HCT116 (cell line): ENCODE measurements around the gene CFAP74. TPM values are rescaled to one million over a fixed set of nuclear protein-coding genes. Genes with fewer than 3 reads are reported as not detected.

Experiments
- ATAC-seq: fragments of 200-7000 bp; cut with Tn5 transposase; 2 replicates; pipeline ENCODE4 v1.9.1; 2020; ENCODE audit warnings: mild to moderate bottlenecking, moderate library complexity
- BruUV-seq: library from RNA; stranded (reverse); fragments of 400-500 nt; replicated peaks from 2 replicates; lab custom pipeline; 2021; lab: Mats Ljungman, UMichigan
- CTCF ChIA-PET: fragments of 300-600 bp; sonication (Branson Sonifier 250); formaldehyde crosslinking; loops from one replicate; lab custom pipeline; 2021; ENCODE audit warnings: antibody characterized with exemption; lab: Charles Lee
- POLR2A ChIA-PET: fragments of 300-600, 350-600 bp; sonication (Branson Sonifier 250); formaldehyde crosslinking; loops from one replicate; lab custom pipeline; 2021; ENCODE audit warnings: antibody characterized with exemption; lab: Charles Lee
- RAD21 ChIA-PET, 2 experiments: fragments of 300-600 bp; sonication (Branson Sonifier 250); formaldehyde crosslinking; loops; one replicate each; lab custom pipeline; 2023; ENCODE audit warnings: low total read pairs in 2 of 2; ENCODE audit not compliant: uncharacterized antibody in 2 of 2, unreplicated experiment in 2 of 2, low non-redundant PET in 1 of 2; lab: Charles Lee
- DNase-seq: peaks from one replicate; pipeline ENCODE4 v3.0.0-alpha.2; 2010; ENCODE audit warnings: low read depth, low spot score
- H2AFZ ChIP-seq: fragments of 200-600 bp; shearing (Covaris generic), sonication (generic); 2 replicates; pipeline ENCODE4 v1.6.1; 2017; ENCODE audit warnings: low read depth, mixed run types, mixed read lengths, antibody characterized with exemption, low read length; ENCODE audit not compliant: poor library complexity, severe bottlenecking
- H3K27ac ChIP-seq: 2 replicates; pipeline ENCODE4 v1.5.1; 2012; ENCODE audit warnings: low read depth, low read length
- H3K27me3 ChIP-seq: fragments of 200-600 bp; sonication (generic); 2 replicates; pipeline ENCODE4 v1.6.1; 2016; ENCODE audit warnings: mixed run types, low read length, mixed read lengths; ENCODE audit not compliant: insufficient read depth
- H3K36me3 ChIP-seq, 2 experiments: fragments of 200-500 bp in 1 of 2; fragments of 200-600 bp in 1 of 2; sonication (Bioruptor generic) in 1 of 2; sonication (generic) in 1 of 2; 2 replicates each; pipeline versions ENCODE4 v1.5.1 to v1.6.1; 2014 to 2016; ENCODE audit warnings: low read length in 2 of 2, inconsistent platforms in 1 of 2, mixed read lengths in 1 of 2, mixed run types in 1 of 2; ENCODE audit not compliant: insufficient read depth in 2 of 2, control insufficient read depth in 1 of 2
- H3K4me1 ChIP-seq, 2 experiments: fragments of 200-600 bp in 1 of 2; sonication (generic) in 1 of 2; 2 replicates each; pipeline versions ENCODE4 v1.5.1 to v1.6.1; 2012 to 2017; ENCODE audit warnings: low read length in 2 of 2, inconsistent platforms in 1 of 2, mild to moderate bottlenecking in 1 of 2, mixed read lengths in 1 of 2, mixed run types in 1 of 2, moderate library complexity in 1 of 2; ENCODE audit not compliant: insufficient read depth in 2 of 2, control insufficient read depth in 1 of 2
- H3K4me2 ChIP-seq: fragments of 200-600 bp; sonication (generic); 2 replicates; pipeline ENCODE4 v1.6.1; 2017; ENCODE audit warnings: mixed run types, low read length, mixed read lengths
- H3K4me3 ChIP-seq, 2 experiments: fragments of 200-600 bp in 1 of 2; sonication (generic) in 1 of 2; replicated peaks in 1 of 2; 2 replicates each; pipeline ENCODE4 v1.5.1; 2011 to 2016; ENCODE audit warnings: low read length in 2 of 2, control low read depth in 1 of 2, low read depth in 1 of 2, mild to moderate bottlenecking in 1 of 2, mixed read lengths in 1 of 2, mixed run types in 1 of 2
- H3K79me2 ChIP-seq: fragments of 200-600 bp; sonication (generic); 2 replicates; pipeline ENCODE4 v1.6.1; 2017; ENCODE audit warnings: mild to moderate bottlenecking, mixed run types, low read length, moderate library complexity, mixed read lengths; ENCODE audit not compliant: insufficient read depth
- H3K9ac ChIP-seq: fragments of 200-600 bp; sonication (generic); 2 replicates; pipeline ENCODE4 v1.6.1; 2016; ENCODE audit warnings: low read length, mixed read lengths
- H3K9me2 ChIP-seq: fragments of 200-600 bp; sonication (generic), shearing (Covaris generic); 2 replicates; pipeline ENCODE4 v1.6.1; 2017; ENCODE audit warnings: mixed run types, mild to moderate bottlenecking, moderate library complexity; ENCODE audit not compliant: insufficient read depth
- H3K9me3 ChIP-seq, 2 experiments: fragments of 200-500 bp in 1 of 2; fragments of 200-600 bp in 1 of 2; sonication (Bioruptor generic) in 1 of 2; sonication (generic) in 1 of 2; 2 replicates each; pipeline ENCODE4 v1.6.1; 2014 to 2017; ENCODE audit warnings: low read length in 2 of 2, mixed read lengths in 2 of 2, inconsistent platforms in 1 of 2, low read depth in 1 of 2, mild to moderate bottlenecking in 1 of 2, mixed run types in 1 of 2, moderate library complexity in 1 of 2; ENCODE audit not compliant: control insufficient read depth in 1 of 2, insufficient read depth in 1 of 2
- H4K20me1 ChIP-seq: fragments of 200-600 bp; sonication (generic), shearing (Covaris generic); 2 replicates; pipeline ENCODE4 v1.6.1; 2017; ENCODE audit warnings: mixed run types, mild to moderate bottlenecking, moderate library complexity; ENCODE audit not compliant: insufficient read depth
- CBX3 ChIP-seq: IDR thresholded peaks from 2 replicates; pipeline ENCODE4 v1.6.1; 2012; ENCODE audit warnings: low read depth
- CTCF ChIP-seq, 3 experiments: fragments of 200-600 bp in 1 of 3; sonication (generic) in 1 of 3; IDR thresholded peaks in 2 of 3; conservative IDR thresholded peaks in 1 of 3; 2 replicates each; pipeline ENCODE4 v1.5.1; 2012 to 2017; ENCODE audit warnings: low read depth in 2 of 3, low read length in 2 of 3, antibody characterized with exemption in 1 of 3, borderline replicate concordance in 1 of 3, control low read depth in 1 of 3, mild to moderate bottlenecking in 1 of 3, mixed read lengths in 1 of 3, mixed run types in 1 of 3, moderate library complexity in 1 of 3; ENCODE audit not compliant: insufficient read depth in 1 of 3
- EGR1 ChIP-seq: IDR thresholded peaks from 2 replicates; pipeline ENCODE4 v1.6.1; 2012; ENCODE audit warnings: low read depth
- ELF1 ChIP-seq: IDR thresholded peaks from 2 replicates; pipeline ENCODE4 v1.6.1; 2012; ENCODE audit warnings: low read depth, borderline replicate concordance
- EZH2 ChIP-seq: fragments of 200-600 bp; sonication (generic); IDR thresholded peaks from 2 replicates; pipeline ENCODE4 v1.6.1; 2017; ENCODE audit warnings: antibody characterized with exemption, mixed run types
- FOSL1 ChIP-seq: IDR thresholded peaks from 2 replicates; pipeline ENCODE4 v1.6.1; 2012; ENCODE audit warnings: low read depth
- JUND ChIP-seq: IDR thresholded peaks from 2 replicates; pipeline ENCODE4 v1.6.1; 2012
- MAX ChIP-seq: IDR thresholded peaks from 2 replicates; pipeline ENCODE4 v1.6.1; 2012
- REST ChIP-seq: IDR thresholded peaks from 2 replicates; pipeline ENCODE4 v1.6.1; 2012; ENCODE audit warnings: low read depth
- SIN3A ChIP-seq: IDR thresholded peaks from 2 replicates; pipeline ENCODE4 v1.6.1; 2012; ENCODE audit warnings: low read depth
- SP1 ChIP-seq: IDR thresholded peaks from 2 replicates; pipeline ENCODE4 v1.6.1; 2012; ENCODE audit warnings: low read depth
- SRF ChIP-seq: IDR thresholded peaks from 2 replicates; pipeline ENCODE4 v1.6.1; 2012; ENCODE audit warnings: low read depth
- TCF7L2 ChIP-seq: IDR thresholded peaks from 2 replicates; pipeline ENCODE4 v1.7.0; 2011; ENCODE audit warnings: borderline replicate concordance, inconsistent platforms; ENCODE audit not compliant: insufficient read depth, insufficient read length; ENCODE audit errors: extremely low read depth
- YY1 ChIP-seq: IDR thresholded peaks from 2 replicates; pipeline ENCODE4 v1.6.1; 2011; ENCODE audit warnings: low read length, low read depth, moderate library complexity, mild to moderate bottlenecking; ENCODE audit not compliant: insufficient replicate concordance; ENCODE audit errors: extremely low read depth
- intact Hi-C: fragments of 100-400 bp; cut with micrococcal nuclease; formaldehyde crosslinking; loops from 2 replicates; pipeline ENCODE4 v1.10.0; 2022
- total RNA-seq: library from RNA; stranded (reverse); gene quantifications from one replicate; pipeline ENCODE4 v1.2.1, GENCODE V29; 2021; ENCODE audit not compliant: unreplicated experiment

CFAP74 gene
- total RNA-seq, 1 experiment from 2014 or later = 4.9 TPM

- H3K36me3 ChIP-seq = no peaks in the 10 kb centered on the region
- ChIA-PET CTCF (interaction anchor here (2.2 kb wide), 1 partner anchor 9 kb away, joined by 9 read pairs; no protein-coding TSS in a partner anchor), POLR2A (no interaction called here), RAD21 (interaction anchor here in 1 of 2 experiments (1.1 kb wide), 1 partner anchor 9 kb away, joined by 3 read pairs; no protein-coding TSS in a partner anchor)
- H4K20me1 ChIP-seq = no peaks in the 10 kb centered on the region
- no peak overlapping the region for H3K9ac ChIP-seq
- no peak overlapping the region for H3K4me2 ChIP-seq
- no peak overlapping the region for H3K27ac ChIP-seq
- no peaks in the 10 kb centered on the region for H3K27me3 ChIP-seq
- H3K4me1 ChIP-seq = peaks cover 19 to 30% of the 10 kb centered on the region in 2 experiments
- intact Hi-C loops = no loop called here
- TF ChIP-seq EZH2 = no peak
- TF ChIP-seq CBX3 = no peak
- TF ChIP-seq FOSL1 = no peak
- TF ChIP-seq SIN3A = no peak
- no peak for TF ChIP-seq MAX
- TF ChIP-seq SP1 = no peak
- no peak for TF ChIP-seq SRF
- TF ChIP-seq CTCF (IDR thresholded peaks at IDR 0.05 in 2 of 3, conservative IDR thresholded peaks at IDR 0.05 in 1 of 3; ENCODE audit: borderline replicate concordance in 1 of 3, insufficient read depth in 1 of 3, low read depth in 2 of 3, low read length in 2 of 3) = no peak
- TF ChIP-seq JUND = no peak
- TF ChIP-seq EGR1 = no peak
- TF ChIP-seq TCF7L2 = no peak
- no peak for TF ChIP-seq YY1
- no peak for TF ChIP-seq ELF1
- no peak for TF ChIP-seq REST
- ATAC-seq (no peak), DNase-seq (no peak)
- H2AFZ ChIP-seq = no peak overlapping the region
- BruUV-seq = no TSS peak
- no peaks in the 10 kb centered on the region for H3K9me3 ChIP-seq
- no peaks in the 10 kb centered on the region for H3K9me2 ChIP-seq
- no peak overlapping the region for H3K4me3 ChIP-seq
- H3K79me2 ChIP-seq = no peaks in the 10 kb centered on the region
Observed at GRCh38 chr1:1899266-1899966, 104.2 kb downstream of the CFAP74 start.
